Endothelial cell of umbilical vein (primary cell): ENCODE data around the gene SP140. TPM values are rescaled to one million over a fixed set of nuclear protein-coding genes. Genes with fewer than 3 reads are reported as not detected.
A peak's percentile ranks its signal among the peaks of the same experiment; 100 is the strongest.

Experiments used
- BruUV-seq: library from RNA; stranded (reverse); fragments of 400-500 nt; replicated peaks from 2 replicates; lab custom pipeline; 2021; lab: Mats Ljungman, UMichigan
- CTCF ChIA-PET: fragments of 300-600, 350-600 bp; sonication (Branson Sonifier 250); formaldehyde crosslinking; loops from one replicate; lab custom pipeline; 2021; ENCODE audit warnings: antibody characterized with exemption, inconsistent platforms; lab: Charles Lee
- POLR2A ChIA-PET: fragments of 300-600, 350-600 bp; sonication (Branson Sonifier 250); formaldehyde crosslinking; loops from one replicate; lab custom pipeline; 2021; ENCODE audit warnings: antibody characterized with exemption, inconsistent platforms; lab: Charles Lee
- DNase-seq: peaks from one replicate; pipeline ENCODE4 v3.0.0-alpha.2; 2011; ENCODE audit warnings: low read depth, low spot score
- FAIRE-seq: peaks from 2 replicates; lab custom pipeline; 2011; peaks lifted over from hg19 to GRCh38; lab: Jason Lieb, UNC
- H2AFZ ChIP-seq: 2 replicates; pipeline ENCODE4 v1.6.0; 2012; ENCODE audit warnings: low read depth, low read length, control low read depth, inconsistent platforms
- H3K27ac ChIP-seq: 2 replicates; pipeline ENCODE4 v1.5.1; 2011; ENCODE audit warnings: low read depth, mild to moderate bottlenecking, control low read depth, low read length, moderate library complexity; ENCODE audit not compliant: insufficient read depth
- H3K27me3 ChIP-seq, 2 experiments: 2 replicates each; pipeline versions ENCODE4 v1.6.0 to v1.6.1; 2011; ENCODE audit warnings: low read length in 2 of 2, mixed read lengths in 1 of 2; ENCODE audit not compliant: control insufficient read depth in 2 of 2, insufficient read depth in 2 of 2
- H3K36me3 ChIP-seq, 2 experiments: 2 replicates in 1 of 2; 3 replicates in 1 of 2; pipeline ENCODE4 v1.5.1; 2011; ENCODE audit warnings: low read length in 2 of 2, mild to moderate bottlenecking in 1 of 2, moderate library complexity in 1 of 2; ENCODE audit not compliant: control insufficient read depth in 2 of 2, insufficient read depth in 2 of 2; ENCODE audit errors: extremely low read depth in 1 of 2
- H3K4me1 ChIP-seq: 3 replicates; pipeline ENCODE4 v1.5.1; 2011; ENCODE audit warnings: mild to moderate bottlenecking, low read length; ENCODE audit not compliant: control insufficient read depth, insufficient read depth; ENCODE audit errors: extremely low read depth
- H3K4me2 ChIP-seq: 2 replicates; pipeline ENCODE4 v1.6.1; 2011; ENCODE audit warnings: low read length, control low read depth, mixed read lengths; ENCODE audit not compliant: insufficient read depth
- H3K4me3 ChIP-seq, 3 experiments: fragments of 200-600 bp in 1 of 3; sonication (generic), shearing (Covaris generic) in 1 of 3; replicated peaks in 1 of 3; 2 replicates each; pipeline ENCODE4 v1.5.1; 2011 to 2016; ENCODE audit warnings: control low read depth in 3 of 3, low read length in 3 of 3, mild to moderate bottlenecking in 2 of 3, inconsistent platforms in 1 of 3, low read depth in 1 of 3, moderate library complexity in 1 of 3; ENCODE audit not compliant: insufficient read depth in 1 of 3
- H3K79me2 ChIP-seq: 2 replicates; pipeline ENCODE4 v1.6.0; 2012; ENCODE audit warnings: low read length, inconsistent platforms; ENCODE audit not compliant: control insufficient read depth, insufficient read depth
- H3K9ac ChIP-seq: replicated peaks from 2 replicates; pipeline ENCODE3; 2011; ENCODE audit warnings: low read length, control low read depth; ENCODE audit not compliant: insufficient read depth; ENCODE audit errors: extremely low read depth
- H3K9me1 ChIP-seq: replicated peaks from 3 replicates; pipeline ENCODE4 v1.6.0; 2011; ENCODE audit warnings: mild to moderate bottlenecking, low read length; ENCODE audit not compliant: control insufficient read depth, insufficient read depth; ENCODE audit errors: extremely low read depth
- H3K9me3 ChIP-seq: replicated peaks from 2 replicates; pipeline ENCODE4 v1.5.1; 2012; ENCODE audit warnings: low read length, inconsistent platforms; ENCODE audit not compliant: control insufficient read depth, insufficient read depth
- H4K20me1 ChIP-seq: replicated peaks from 2 replicates; pipeline ENCODE3; 2011; ENCODE audit warnings: mild to moderate bottlenecking, low read length; ENCODE audit not compliant: control insufficient read depth, insufficient read depth; ENCODE audit errors: extremely low read depth
- CTCF ChIP-seq, 2 donors: IDR thresholded peaks; 1 replicate in 1 of 2; 2 replicates in 1 of 2; pipeline ENCODE4 v1.5.1; 2011; ENCODE audit warnings: low read length in 2 of 2, mild to moderate bottlenecking in 2 of 2, moderate library complexity in 2 of 2, control low read depth in 1 of 2, inconsistent platforms in 1 of 2, low read depth in 1 of 2; ENCODE audit not compliant: insufficient read depth in 1 of 2; ENCODE audit errors: extremely low read depth in 1 of 2
- EZH2 ChIP-seq: IDR thresholded peaks from 2 replicates; pipeline ENCODE4 v1.6.1; 2012; ENCODE audit warnings: borderline replicate concordance, low read depth, mild to moderate bottlenecking, moderate library complexity, low read length, inconsistent platforms; ENCODE audit not compliant: severe bottlenecking
- FOS ChIP-seq: IDR thresholded peaks from 2 replicates; pipeline ENCODE4 v1.6.1; 2011; ENCODE audit warnings: mild to moderate bottlenecking, low read length, moderate library complexity, borderline replicate concordance; ENCODE audit not compliant: insufficient read depth
- GATA2 ChIP-seq: IDR thresholded peaks from 2 replicates; pipeline ENCODE4 v1.7.0; 2011; ENCODE audit warnings: low read depth, mild to moderate bottlenecking, moderate library complexity, mixed read lengths, low read length; ENCODE audit not compliant: insufficient read length, insufficient read depth
- JUN ChIP-seq: IDR thresholded peaks from 2 replicates; pipeline ENCODE4 v1.6.1; 2011; ENCODE audit warnings: borderline replicate concordance, low read depth; ENCODE audit not compliant: insufficient read length, insufficient read depth
- MYC ChIP-seq: IDR thresholded peaks from one replicate; pipeline ENCODE4 v1.6.1; 2011; ENCODE audit warnings: mild to moderate bottlenecking, low read depth, low read length
- POLR2A ChIP-seq: IDR thresholded peaks from 2 replicates; pipeline ENCODE4 v1.6.1; 2012; ENCODE audit warnings: low read depth, mild to moderate bottlenecking, control low read depth, low read length
- POLR2AphosphoS5 ChIP-seq: IDR thresholded peaks from 2 replicates; pipeline ENCODE4 v1.6.1; 2012; ENCODE audit warnings: low read depth, mild to moderate bottlenecking, control low read depth, low read length, moderate library complexity; ENCODE audit not compliant: insufficient read depth
- dilution Hi-C: fragments of 300-500 bp; cut with MboI; formaldehyde crosslinking; loops from one replicate; pipeline ENCODE4 v1.15.0; 2019; ENCODE audit warnings: low sequenced_read_pairs; ENCODE audit not compliant: extremely low pct_ligation_motif_present
- intact Hi-C: fragments of 100-400 bp; cut with micrococcal nuclease; formaldehyde crosslinking; loops from one replicate; pipeline ENCODE4 v1.10.0; 2022
- polyA plus RNA-seq, 4 experiments: library from polyadenylated mRNA; depleted of rRNA in 3 of 4; stranded (reverse) in 3 of 4; unstranded in 1 of 4; fragments of >200 nt; gene quantifications; 2 replicates each; pipeline versions ENCODE4 v1.2.1 to v1.2.3, GENCODE V29; 2011 to 2012; ENCODE audit warnings: missing spikeins in 1 of 4
- total RNA-seq: library from RNA; stranded (reverse); gene quantifications from 2 replicates; pipeline ENCODE4 v1.2.3, GENCODE V29; 2021
- TF ChIP-seq, protein P1 (sequence below): IDR thresholded peaks from 2 replicates; pipeline ENCODE4 v1.6.1; 2011; ENCODE audit not compliant: insufficient read depth, insufficient read length

The SP140 gene
- total and polyA plus RNA-seq, 2 donors (not counting 3 experiments of a cell fraction or from before 2014, with no cell fraction given): not detected

GRCh38 chr2:230220347-230220969, 5.1 kb upstream of the SP140 start:
- Histone ChIP-seq H3K4me2 (peak overlapping the region; percentile 75), H3K4me3 (peak overlapping the region; percentile 60 to 85 (median 70)), H3K9ac (peak overlapping the region; percentile 68), H3K27me3 (no peaks in the 10 kb centered on the region), H2AFZ (peak overlapping the region; percentile 82), H3K9me1 (no peaks in the 10 kb centered on the region), H3K36me3 (no peaks in the 10 kb centered on the region), H3K9me3 (no peaks in the 10 kb centered on the region), H3K27ac (peak overlapping the region; percentile 11), H3K79me2 (no peaks in the 10 kb centered on the region), H3K4me1 (peaks cover 6% of the 10 kb centered on the region), H4K20me1 (no peaks in the 10 kb centered on the region)
- POLR2A ChIA-PET: no interaction called here
- no TSS peak for BruUV-seq
- TF ChIP-seq MYC: no peak
- TF ChIP-seq, protein P1, sequence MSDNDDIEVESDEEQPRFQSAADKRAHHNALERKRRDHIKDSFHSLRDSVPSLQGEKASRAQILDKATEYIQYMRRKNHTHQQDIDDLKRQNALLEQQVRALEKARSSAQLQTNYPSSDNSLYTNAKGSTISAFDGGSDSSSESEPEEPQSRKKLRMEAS: no peak
- no peak for TF ChIP-seq JUN
- no peak for TF ChIP-seq POLR2A
- no peak for TF ChIP-seq GATA2
- TF ChIP-seq POLR2AphosphoS5: no peak
- TF ChIP-seq CTCF (IDR thresholded peaks at IDR 0.05; ENCODE audit: extremely low read depth in 1 of 2, insufficient read depth in 1 of 2, low read depth in 1 of 2, low read length in 2 of 2): no peak
- TF ChIP-seq FOS: no peak
- TF ChIP-seq EZH2: no peak
- dilution Hi-C loops (no loop called here), intact Hi-C loops (loop anchor here (5.0 kb wide), 2 partner anchors 107 to 187 kb away; partner anchors contain the start of gene SP140L)
- no peak for DNase-seq
- CTCF ChIA-PET: interaction anchor here (1.2 to 1.8 kb wide), 4 partner anchors 10 to 198 kb away, joined by 3 to 6 read pairs (median 4); no protein-coding TSS in a partner anchor
- no peak for FAIRE-seq
